ENCODE data around the gene SPRR2G. TPM values are rescaled to one million over a fixed set of nuclear protein-coding genes. Genes with fewer than 3 reads are reported as not detected.
"Not testable (repeated sequence)": the region's sequence is repeated elsewhere in the genome, so short reads cannot be mapped to it uniquely, and the experiment has no call there.

SPRR2G gene
- total RNA-seq, result not detected

- no peak for ATAC-seq (ENCODE audit: low FRiP score in 2 of 2)
- H3K4me3 ChIP-seq, result no peak within 1 kb of the TSS
- no peaks in the 10 kb centered on the region for H3K27me3 ChIP-seq
- DNase-seq, result no peak
- no peaks in the 10 kb centered on the region for H3K36me3 ChIP-seq
- TF ChIP-seq, protein P1, sequence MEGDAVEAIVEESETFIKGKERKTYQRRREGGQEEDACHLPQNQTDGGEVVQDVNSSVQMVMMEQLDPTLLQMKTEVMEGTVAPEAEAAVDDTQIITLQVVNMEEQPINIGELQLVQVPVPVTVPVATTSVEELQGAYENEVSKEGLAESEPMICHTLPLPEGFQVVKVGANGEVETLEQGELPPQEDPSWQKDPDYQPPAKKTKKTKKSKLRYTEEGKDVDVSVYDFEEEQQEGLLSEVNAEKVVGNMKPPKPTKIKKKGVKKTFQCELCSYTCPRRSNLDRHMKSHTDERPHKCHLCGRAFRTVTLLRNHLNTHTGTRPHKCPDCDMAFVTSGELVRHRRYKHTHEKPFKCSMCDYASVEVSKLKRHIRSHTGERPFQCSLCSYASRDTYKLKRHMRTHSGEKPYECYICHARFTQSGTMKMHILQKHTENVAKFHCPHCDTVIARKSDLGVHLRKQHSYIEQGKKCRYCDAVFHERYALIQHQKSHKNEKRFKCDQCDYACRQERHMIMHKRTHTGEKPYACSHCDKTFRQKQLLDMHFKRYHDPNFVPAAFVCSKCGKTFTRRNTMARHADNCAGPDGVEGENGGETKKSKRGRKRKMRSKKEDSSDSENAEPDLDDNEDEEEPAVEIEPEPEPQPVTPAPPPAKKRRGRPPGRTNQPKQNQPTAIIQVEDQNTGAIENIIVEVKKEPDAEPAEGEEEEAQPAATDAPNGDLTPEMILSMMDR (IDR thresholded peaks at IDR 0.05), result no peak
- TF ChIP-seq EP300 (IDR thresholded peaks at IDR 0.05) (no peak), POLR2A (IDR thresholded peaks at IDR 0.05) (no peak), POLR2AphosphoS5 (IDR thresholded peaks at IDR 0.05) (no peak)
- no peaks in the 10 kb centered on the region for H3K4me1 ChIP-seq
- H3K9me3 ChIP-seq, result no peaks in the 10 kb centered on the region
- WGBS, 2 donors, result 67 to 80% methylated on average over 1 of the region's 1 CpG
- H3K27ac ChIP-seq, result no peak within 1 kb of the TSS
These were observed at the start of gene SPRR2G for GRCh38 chr1:153150846-153151245. TSS of gene SPRR2G (minus strand) at chr1:153150890. CDS start at chr1:153150110, 780 bp downstream.

DNA sequence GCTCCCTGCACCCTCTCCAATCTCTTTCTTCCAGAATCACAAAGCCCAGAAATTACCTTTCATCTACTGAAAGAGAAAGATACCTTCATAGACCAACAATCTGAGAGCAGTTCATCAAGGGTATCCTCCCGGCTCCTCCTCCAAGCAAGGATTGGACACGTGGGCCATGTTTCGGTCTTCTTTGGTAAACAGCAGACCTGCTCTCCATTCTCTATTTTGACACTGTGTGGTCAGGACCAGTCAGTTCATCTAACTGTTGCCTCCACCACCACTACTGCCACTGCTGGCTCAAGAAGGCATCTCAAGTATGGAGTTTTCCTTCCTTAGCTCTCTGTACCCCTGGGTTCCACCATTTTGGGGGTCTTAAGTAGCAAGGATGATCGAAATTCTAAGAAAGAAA, 44.5 kb upstream of the SPRR2G start:
- Histone ChIP-seq H3K4me3 (no peak overlapping the region), H3K27ac (no peak overlapping the region), H3K4me1 (no peaks in the 10 kb centered on the region), H3K27me3 (no peaks in the 10 kb centered on the region), H3K36me3 (no peaks in the 10 kb centered on the region), H3K9me3 (no peaks in the 10 kb centered on the region)
- TF ChIP-seq EP300 (IDR thresholded peaks at IDR 0.05) (no peak), POLR2AphosphoS5 (IDR thresholded peaks at IDR 0.05) (no peak), POLR2A (IDR thresholded peaks at IDR 0.05) (no peak)
- TF ChIP-seq, protein P1 (IDR thresholded peaks at IDR 0.05), result no peak
- 67 to 76% methylated on average over 4 of the region's 4 CpGs for WGBS, 2 donors
- no peak for DNase-seq
- no peak for ATAC-seq (ENCODE audit: low FRiP score in 2 of 2)

DNA sequence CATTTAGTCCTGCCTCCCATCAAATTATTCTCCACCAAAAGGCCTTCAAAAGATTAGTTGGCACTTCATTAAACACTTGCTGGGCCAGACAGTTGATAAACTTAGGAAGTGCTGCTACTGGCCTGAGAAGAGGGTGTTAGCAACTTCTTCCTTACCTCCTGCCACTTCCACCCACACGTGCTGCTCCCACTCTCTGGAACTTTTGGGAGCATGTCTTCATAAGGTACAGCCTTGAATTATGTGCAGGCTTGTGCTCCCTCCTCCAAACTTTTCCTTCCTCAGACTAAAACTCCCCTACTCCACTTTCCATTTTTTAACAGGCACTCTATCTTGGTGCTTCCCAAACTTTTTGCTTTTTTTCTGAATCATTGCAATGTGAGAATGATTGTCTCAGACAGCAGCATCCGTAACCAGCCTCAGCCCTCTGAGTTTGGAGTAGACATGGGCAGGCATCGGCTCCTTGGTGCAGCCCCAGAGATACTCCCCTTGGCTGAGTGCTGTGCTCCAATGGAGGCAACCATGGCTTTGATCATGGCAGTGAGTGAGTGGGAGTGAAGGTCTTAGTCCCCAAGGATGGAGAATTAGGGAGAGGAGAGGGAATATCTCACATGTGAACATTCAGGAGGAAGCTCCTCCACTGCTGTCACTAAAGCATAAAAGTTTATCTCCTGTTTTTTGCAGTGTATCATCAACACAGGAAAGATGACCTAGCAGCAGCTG, 43.8 kb upstream of the SPRR2G start:
- TF ChIP-seq POLR2AphosphoS5 (IDR thresholded peaks at IDR 0.05), result no peak
- TF ChIP-seq, protein P1 (IDR thresholded peaks at IDR 0.05), result no peak
- TF ChIP-seq POLR2A (IDR thresholded peaks at IDR 0.05), result no peak
- no peak for TF ChIP-seq EP300 (IDR thresholded peaks at IDR 0.05)
- 56 to 59% methylated on average over 3 of the region's 3 CpGs for WGBS, 2 donors
- H3K4me3 ChIP-seq, result no peak overlapping the region

DNA sequence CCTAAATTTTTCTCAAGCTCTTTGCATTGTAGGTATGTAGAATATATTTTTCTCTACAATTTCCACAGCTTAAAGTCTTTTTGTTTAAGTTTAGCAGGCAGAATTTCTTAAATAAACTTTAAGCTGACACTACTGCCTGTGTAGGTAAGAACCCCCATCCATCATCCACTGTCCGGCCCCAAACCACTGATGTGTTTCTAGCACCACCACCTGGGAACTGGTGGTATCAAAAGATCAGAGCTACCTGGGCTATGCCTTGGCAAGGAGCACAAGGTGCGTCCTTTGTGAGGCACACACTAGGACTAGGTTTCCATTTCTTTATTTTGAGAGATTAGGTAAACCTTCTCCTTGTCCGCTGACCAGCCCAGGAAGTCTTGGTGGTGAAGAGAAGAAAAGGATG, 42.0 kb upstream of the SPRR2G start:
- TF ChIP-seq POLR2A (IDR thresholded peaks at IDR 0.05), result no peak
- TF ChIP-seq, protein P1 (IDR thresholded peaks at IDR 0.05), result peak in 1 of 6 experiments; percentile 17

More for the DNA sequence above, 43.8 kb upstream of the SPRR2G start:
- Histone ChIP-seq H3K4me1 (no peaks in the 10 kb centered on the region), H3K36me3 (no peaks in the 10 kb centered on the region), H3K9me3 (no peaks in the 10 kb centered on the region), H3K27ac (no peak overlapping the region), H3K27me3 (no peaks in the 10 kb centered on the region)
- DNase-seq (no peak), ATAC-seq (ENCODE audit: low FRiP score in 2 of 2) (no peak)

GRCh38 chr1:153190373-153190772, 39.7 kb upstream of the SPRR2G start:
- TF ChIP-seq, protein P1 (IDR thresholded peaks at IDR 0.05), result peak in 1 of 6 experiments; percentile 32
- no peak for TF ChIP-seq POLR2AphosphoS5 (IDR thresholded peaks at IDR 0.05)
- Histone ChIP-seq H3K36me3 (no peaks in the 10 kb centered on the region), H3K27ac (no peak overlapping the region), H3K4me3 (no peak overlapping the region), H3K4me1 (no peaks in the 10 kb centered on the region), H3K27me3 (no peaks in the 10 kb centered on the region), H3K9me3 (no peaks in the 10 kb centered on the region)
- WGBS, 2 donors, result 5 to 21% methylated on average over 3 of the region's 3 CpGs
- ATAC-seq (ENCODE audit: low FRiP score in 2 of 2) (no peak), DNase-seq (no peak)

More for the DNA sequence above, 42.0 kb upstream of the SPRR2G start:
- Histone ChIP-seq H3K4me3 (no peak overlapping the region), H3K4me1 (no peaks in the 10 kb centered on the region), H3K27me3 (no peaks in the 10 kb centered on the region), H3K9me3 (no peaks in the 10 kb centered on the region), H3K27ac (no peak overlapping the region), H3K36me3 (no peaks in the 10 kb centered on the region)
- WGBS, 2 donors, result 15 to 24% methylated on average over 3 of the region's 3 CpGs
- DNase-seq (no peak), ATAC-seq (ENCODE audit: low FRiP score in 2 of 2) (no peak)

DNA sequence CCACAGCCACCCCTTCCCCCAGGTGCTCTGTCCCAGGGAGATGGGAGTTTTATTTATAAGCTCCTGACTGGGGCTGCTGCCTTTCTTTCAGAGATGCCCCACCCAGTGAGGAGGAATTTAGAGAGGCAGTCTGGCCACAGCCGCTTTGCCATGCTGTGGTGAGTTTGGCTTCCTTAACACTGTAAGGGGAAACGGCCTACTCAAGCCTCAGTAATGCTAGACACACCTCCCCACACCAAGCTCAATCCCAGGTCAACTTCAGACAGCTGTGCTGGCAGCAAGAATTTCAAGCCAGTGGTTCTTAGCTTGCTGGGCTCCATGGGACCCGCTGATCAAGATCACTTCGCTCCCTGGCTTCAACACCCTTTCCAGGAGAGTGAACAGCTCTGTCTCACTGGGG, 37.6 kb upstream of the SPRR2G start:
- ATAC-seq (ENCODE audit: low FRiP score in 2 of 2); H3K4me3 ChIP-seq; DNase-seq; H3K36me3 ChIP-seq; H3K27ac ChIP-seq; H3K4me1 ChIP-seq; H3K9me3 ChIP-seq; H3K27me3 ChIP-seq: not testable (repeated sequence)
- 76 to 88% methylated on average over 3 to 4 of the region's 4 CpGs for WGBS, 2 donors

Data from upper lobe of left lung (tissue), 6 donors.